NCI-H146 treated with DMSO at 0.1 percent for 48 hours (cell line): ENCODE data around the gene CIAO3.
"Not testable (repeated sequence)": the region's sequence is repeated elsewhere in the genome, so short reads cannot be mapped to it uniquely, and the experiment has no call there.

Experiments
- DNase-seq: peaks from one replicate; lab custom pipeline; 2025; ENCODE audit not compliant: unreplicated experiment; lab: John Stamatoyannopoulos, UW

CIAO3 gene

DNA sequence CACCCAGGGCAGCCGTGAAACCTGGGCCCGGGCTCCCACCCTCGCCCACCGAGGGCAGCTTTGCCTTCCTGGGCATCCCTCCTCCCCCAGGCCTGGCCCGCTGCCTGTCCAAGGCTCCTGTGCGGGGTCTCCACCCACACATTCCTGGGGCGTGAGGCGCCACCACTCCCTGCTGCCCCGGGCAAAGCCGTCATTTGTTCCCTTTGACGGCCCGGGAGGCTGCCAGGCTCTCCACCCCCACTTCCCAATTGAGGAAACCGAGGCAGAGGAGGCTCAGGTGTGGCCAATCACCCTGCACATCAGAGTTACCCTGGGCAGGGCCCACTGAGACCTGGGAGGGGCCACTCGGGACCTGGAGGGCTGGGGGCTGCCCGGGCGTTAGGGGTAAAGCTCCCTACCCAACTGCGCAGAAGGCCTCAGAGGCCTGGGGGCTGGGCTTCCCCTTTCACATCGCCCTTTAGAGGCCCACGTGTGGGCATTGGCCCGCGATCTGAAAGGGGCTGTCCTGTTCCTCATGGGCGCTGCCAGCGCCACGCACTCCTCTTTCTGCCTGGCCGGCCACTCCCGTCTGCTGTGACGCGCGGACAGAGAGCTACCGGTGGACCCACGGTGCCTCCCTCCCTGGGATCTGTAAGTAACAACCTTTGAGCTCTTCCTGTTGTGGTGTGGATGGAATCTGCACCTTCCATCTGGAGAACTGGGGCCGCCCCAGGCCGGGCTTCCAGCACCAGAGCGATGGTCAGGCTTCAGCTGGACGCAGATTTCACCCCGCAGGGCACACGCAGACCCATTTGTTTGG is 19.9 kb upstream of the CIAO3 start, which contains the start of gene MSLN:
MSLN (plus strand) TSS at position 190 of the 799 bp plus-strand sequence. CDS start 1,947 bp downstream, outside the sequence.
- no peak for DNase-seq

GRCh38 chr16:760065-760464 is 19.3 kb upstream of the CIAO3 start:
- no peak for DNase-seq

- DNase-seq: no peak
Observed at GRCh38 chr16:759110-759910, 18.5 kb upstream of the CIAO3 start.

- no peak for DNase-seq
Observed at GRCh38 chr16:756428-756827, 15.6 kb upstream of the CIAO3 start.

- no peak for DNase-seq
Observed at GRCh38 chr16:754656-755055, 13.9 kb upstream of the CIAO3 start.

- not testable (repeated sequence) for DNase-seq
Observed at GRCh38 chr16:754121-754607, 13.4 kb upstream of the CIAO3 start.

DNA sequence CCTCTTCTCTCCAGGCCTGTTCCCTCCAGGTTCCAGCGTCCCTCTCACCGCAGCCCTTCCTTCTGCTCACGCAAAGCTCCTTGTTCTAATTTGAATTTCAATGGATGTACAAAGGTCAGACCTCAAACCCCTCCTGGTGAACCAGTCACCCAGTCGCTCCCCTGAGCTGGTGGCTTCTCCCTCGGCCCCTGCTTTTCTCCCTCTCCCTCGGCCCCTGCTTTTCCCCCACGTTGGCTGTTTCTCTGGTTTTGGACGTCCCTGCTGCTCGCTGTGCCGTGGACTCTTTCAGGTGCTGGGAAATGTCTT is 11.2 kb upstream of the CIAO3 start:
- DNase-seq: no peak

- DNase-seq: no peak
Observed at GRCh38 chr16:751152-752006, 10.6 kb upstream of the CIAO3 start.

GRCh38 chr16:750485-750884 is 9.7 kb upstream of the CIAO3 start:
- no peak for DNase-seq

GRCh38 chr16:749010-749409 is 8.2 kb upstream of the CIAO3 start:
- DNase-seq: no peak

DNA sequence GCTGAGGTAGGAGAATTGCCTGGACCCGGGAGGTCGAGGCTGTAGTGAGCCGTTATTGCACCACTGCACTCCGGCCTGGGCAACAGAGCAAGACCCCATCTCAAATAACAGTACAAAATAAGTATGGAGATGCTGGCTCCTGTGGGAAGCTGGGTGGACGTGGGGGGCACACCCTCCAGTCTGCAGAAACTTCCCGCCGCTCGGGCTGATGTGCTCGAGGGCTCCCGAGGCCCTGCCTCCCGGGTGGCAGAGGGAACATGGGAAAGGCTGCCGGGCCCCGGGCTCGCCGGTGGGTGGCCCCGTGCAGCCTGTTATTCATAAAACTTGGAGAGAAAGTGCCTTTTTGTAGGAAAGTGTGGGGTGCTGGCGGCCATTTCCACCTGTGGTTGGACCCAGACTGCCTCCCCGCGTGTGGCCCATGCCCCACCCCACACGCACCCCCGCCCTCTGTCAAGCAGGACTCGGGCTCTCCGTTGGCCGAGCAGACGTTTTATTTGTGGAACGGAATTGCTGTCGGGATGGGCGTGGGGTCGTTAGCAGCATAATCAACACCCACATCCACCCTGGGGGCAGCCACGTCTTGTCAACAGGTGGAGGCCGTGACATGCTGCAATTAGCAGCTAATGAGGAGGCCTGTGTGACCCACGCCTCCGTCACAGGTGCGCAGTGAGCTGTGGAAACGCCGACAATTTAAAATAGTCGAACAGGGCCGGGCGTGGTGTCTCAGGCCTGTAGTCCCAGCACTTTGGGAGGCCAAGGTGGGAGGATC is 7.4 kb upstream of the CIAO3 start:
- DNase-seq: no peak

DNA sequence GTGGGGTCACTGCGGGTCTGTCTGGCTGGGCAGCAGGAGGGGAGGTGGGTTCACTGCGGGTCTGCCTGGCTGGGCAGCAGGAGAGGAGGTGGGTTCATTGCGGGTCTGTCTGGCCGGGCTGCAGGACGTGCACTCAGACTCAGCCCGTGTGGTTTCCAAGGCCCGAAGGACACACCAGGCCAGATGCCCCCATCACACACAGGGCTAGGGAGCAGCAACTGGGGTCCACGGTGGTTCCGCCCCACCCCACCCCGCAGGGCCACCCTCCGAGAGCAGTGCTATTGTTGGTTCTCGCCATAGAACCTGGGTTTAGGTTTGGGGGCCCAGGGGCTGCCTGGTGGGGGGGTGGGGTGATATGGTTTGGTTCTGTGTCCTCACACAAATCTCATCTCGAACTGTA is 5.8 kb upstream of the CIAO3 start:
- DNase-seq: no peak

- no peak for DNase-seq
Observed at GRCh38 chr16:745739-746138, 4.9 kb upstream of the CIAO3 start.

DNA sequence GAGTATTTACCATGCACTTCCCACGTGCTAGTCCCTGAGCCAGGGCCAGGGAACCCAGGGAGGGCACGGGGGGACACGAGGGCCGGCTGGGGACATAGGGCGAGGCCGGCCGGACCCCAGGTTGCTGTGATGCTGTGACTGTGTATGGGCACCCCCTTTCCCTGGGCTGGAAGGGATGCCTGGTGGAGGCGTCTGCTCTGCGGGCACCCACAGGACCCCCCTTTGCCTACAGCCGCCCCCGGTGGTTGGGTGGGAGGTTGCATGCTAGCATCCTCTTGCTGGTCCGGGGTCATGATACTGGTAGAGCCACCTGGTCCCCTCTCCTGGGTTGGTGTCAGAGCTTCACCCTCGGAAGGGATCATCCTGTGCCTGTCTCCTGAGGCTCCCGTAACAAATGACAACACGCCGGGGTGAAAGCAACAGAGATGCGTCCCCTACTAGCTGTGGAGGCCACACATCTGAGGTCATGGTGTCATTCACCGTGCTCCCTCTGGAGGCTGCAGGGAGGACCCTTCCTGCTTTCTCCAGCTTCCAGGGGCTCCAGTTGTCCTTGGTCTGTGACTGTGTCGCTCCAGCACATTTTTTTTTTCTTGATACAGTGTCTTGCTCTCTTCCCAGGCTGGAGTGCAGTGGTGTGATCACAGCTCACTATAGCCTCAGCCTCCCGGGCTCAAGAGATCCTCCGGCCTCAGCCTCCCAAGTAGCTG is 3.1 kb upstream of the CIAO3 start:
- no peak for DNase-seq

DNA sequence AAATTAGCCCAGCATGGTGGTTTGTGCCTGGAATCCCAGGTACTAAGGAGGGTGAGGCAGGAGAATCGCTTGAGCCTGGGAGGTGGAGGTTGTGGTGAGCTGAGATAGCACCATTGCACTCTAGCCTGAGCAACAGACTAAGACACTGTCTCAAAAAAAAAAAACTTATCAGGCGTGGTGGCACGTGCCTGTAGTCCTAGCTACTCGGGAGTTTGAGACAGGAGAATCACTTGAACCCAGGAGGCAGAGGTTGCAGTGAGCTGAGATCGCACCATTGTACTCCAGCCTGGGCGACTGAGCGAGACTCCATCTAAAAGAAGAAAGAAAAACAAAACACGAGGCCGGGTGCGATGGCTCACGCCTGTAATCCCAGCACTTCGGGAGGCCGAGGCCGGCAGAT is 2.1 kb upstream of the CIAO3 start:
- not testable (repeated sequence) for DNase-seq

DNA sequence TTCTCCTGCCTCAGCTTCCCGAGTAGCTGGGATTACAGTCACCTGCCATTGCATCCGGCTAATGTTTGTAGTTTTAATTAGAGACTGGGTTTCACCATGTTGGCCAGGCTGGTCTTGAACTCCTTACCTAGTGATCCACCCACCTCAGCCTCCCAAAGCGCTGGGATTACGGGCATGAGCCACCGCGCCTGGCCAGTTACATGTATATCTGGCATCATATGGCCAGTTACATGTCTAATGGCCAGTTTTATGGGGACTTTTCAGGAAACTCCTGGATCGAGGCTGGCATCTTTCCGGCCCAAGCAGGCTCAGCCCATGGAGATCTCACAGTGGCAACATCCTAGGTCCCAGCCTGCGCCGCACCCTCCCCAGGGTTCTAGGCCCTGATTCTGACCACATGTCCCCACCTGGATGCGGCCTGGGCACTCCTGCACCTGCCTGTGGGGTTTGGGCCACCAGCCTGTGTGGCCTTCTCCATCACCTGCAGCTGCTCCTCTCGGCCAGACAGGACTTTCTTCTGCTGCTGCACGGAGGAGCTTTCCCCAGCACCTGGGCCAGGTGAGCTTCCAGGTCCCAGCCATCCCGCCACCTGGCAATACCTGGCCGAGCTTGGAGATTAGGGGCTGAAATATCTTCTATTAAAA is 1.3 kb upstream of the CIAO3 start:
- DNase-seq: no peak

GRCh38 chr16:740459-740763 is 386 bp downstream of the CIAO3 start:
- no peak for DNase-seq

- DNase-seq: peak; percentile 14
Observed at GRCh38 chr16:739560-740458, 988 bp downstream of the CIAO3 start.
